ENCODE data around the gene ZNF33B.

ZNF33B gene

DNA sequence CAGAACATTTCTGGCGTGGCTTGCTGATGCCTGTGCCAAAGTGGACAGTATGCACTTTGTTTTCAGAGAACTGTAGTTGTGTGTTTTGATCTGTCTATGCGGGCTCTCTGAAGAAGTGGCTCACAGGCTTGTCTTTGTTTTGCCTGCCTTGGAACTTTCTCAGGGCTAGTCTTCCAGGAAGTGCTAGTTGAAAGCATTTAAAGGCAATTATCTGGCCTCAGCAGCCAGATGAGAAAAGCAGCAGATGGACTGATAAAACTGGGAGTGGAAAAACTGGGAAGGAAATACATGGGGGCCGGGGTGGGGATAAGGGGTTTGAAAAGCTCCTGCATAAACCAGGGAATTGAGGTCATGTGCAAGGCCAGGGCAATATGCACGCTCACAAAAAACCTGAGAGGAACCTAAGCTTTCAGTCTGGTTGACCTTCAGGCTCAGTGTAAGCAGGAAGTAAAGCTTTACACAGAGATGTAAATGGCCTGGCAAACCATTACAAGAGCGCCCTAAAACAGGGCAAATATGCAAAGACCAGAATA lies 94.5 kb downstream of the ZNF33B start:
- FAIRE-seq (no peak), DNase-seq (ENCODE audit: insufficient read length, low spot score) (no peak)
- no peak for TF ChIP-seq SPI1 (IDR thresholded peaks at IDR 0.05; ENCODE audit: low read depth, low read length)
- TF ChIP-seq POU2F2 (IDR thresholded peaks at IDR 0.05; ENCODE audit: low read depth, low read length) = no peak
- TF ChIP-seq POLR2A (IDR thresholded peaks at IDR 0.05; ENCODE audit: low read depth, low read length) = no peak
